SKM-1 (cell line): Measurements from ENCODE around the gene PCNX2.

Experiments
- DNase-seq: peaks from one replicate; lab custom pipeline; 2025; ENCODE audit not compliant: unreplicated experiment; lab: John Stamatoyannopoulos, UW

The PCNX2 gene

GRCh38 chr1:233268389-233269022 lies 27.0 kb downstream of the PCNX2 start:
- no peak for DNase-seq

GRCh38 chr1:233261695-233262094 lies 33.8 kb downstream of the PCNX2 start:
- DNase-seq: no peak

GRCh38 chr1:233261206-233261605 lies 34.3 kb downstream of the PCNX2 start:
- DNase-seq: no peak

GRCh38 chr1:233257786-233258185 lies 37.7 kb downstream of the PCNX2 start:
- DNase-seq: no peak

GRCh38 chr1:233256789-233257188 lies 38.7 kb downstream of the PCNX2 start:
- no peak for DNase-seq

GRCh38 chr1:233256191-233256590 lies 39.3 kb downstream of the PCNX2 start:
- no peak for DNase-seq

GRCh38 chr1:233255145-233255544 lies 40.4 kb downstream of the PCNX2 start:
- no peak for DNase-seq

GRCh38 chr1:233253832-233254331 lies 41.6 kb downstream of the PCNX2 start:
- DNase-seq: no peak

GRCh38 chr1:233253231-233253831 lies 42.2 kb downstream of the PCNX2 start:
- DNase-seq: no peak

GRCh38 chr1:233252441-233252840 lies 43.1 kb downstream of the PCNX2 start:
- no peak for DNase-seq

GRCh38 chr1:233251201-233251720 lies 44.3 kb downstream of the PCNX2 start:
- no peak for DNase-seq

GRCh38 chr1:233248014-233248413 lies 47.5 kb downstream of the PCNX2 start:
- no peak for DNase-seq

- DNase-seq: no peak
Observed at GRCh38 chr1:233246965-233247364, 48.6 kb downstream of the PCNX2 start.

- DNase-seq: peak; percentile 10
Observed at GRCh38 chr1:233245191-233245765, 50.2 kb downstream of the PCNX2 start.

- DNase-seq: no peak
Observed at GRCh38 chr1:233244183-233244582, 51.3 kb downstream of the PCNX2 start.

- DNase-seq: peak; percentile 93
Observed at GRCh38 chr1:233242827-233243483, 52.6 kb downstream of the PCNX2 start.

- no peak for DNase-seq
Observed at GRCh38 chr1:233241759-233242158, 53.8 kb downstream of the PCNX2 start.

- DNase-seq: peak; percentile 75
Observed at GRCh38 chr1:233240829-233241682, 54.5 kb downstream of the PCNX2 start.

- DNase-seq: no peak
Observed at GRCh38 chr1:233240371-233240770, 55.2 kb downstream of the PCNX2 start.

- no peak for DNase-seq
Observed at GRCh38 chr1:233238884-233239431, 56.6 kb downstream of the PCNX2 start.
